OCI-LY7 (cell line): ENCODE measurements around the gene RNF157.

ENCODE experiments used
- CTCF ChIP-seq: fragments of 200-600 bp; sonication (generic); conservative IDR thresholded peaks from 2 replicates; pipeline ENCODE4 v1.5.1; 2014; ENCODE audit warnings: mild to moderate bottlenecking, antibody characterized with exemption, low read length, moderate library complexity, mixed read lengths
- EZH2phosphoT487 ChIP-seq: fragments of 200-600 bp; sonication (generic); IDR thresholded peaks from 2 replicates; pipeline ENCODE4 v1.6.1; 2018; ENCODE audit warnings: low read depth, borderline replicate concordance, mild to moderate bottlenecking, mixed run types, antibody characterized with exemption, low read length, moderate library complexity, mixed read lengths

DNA sequence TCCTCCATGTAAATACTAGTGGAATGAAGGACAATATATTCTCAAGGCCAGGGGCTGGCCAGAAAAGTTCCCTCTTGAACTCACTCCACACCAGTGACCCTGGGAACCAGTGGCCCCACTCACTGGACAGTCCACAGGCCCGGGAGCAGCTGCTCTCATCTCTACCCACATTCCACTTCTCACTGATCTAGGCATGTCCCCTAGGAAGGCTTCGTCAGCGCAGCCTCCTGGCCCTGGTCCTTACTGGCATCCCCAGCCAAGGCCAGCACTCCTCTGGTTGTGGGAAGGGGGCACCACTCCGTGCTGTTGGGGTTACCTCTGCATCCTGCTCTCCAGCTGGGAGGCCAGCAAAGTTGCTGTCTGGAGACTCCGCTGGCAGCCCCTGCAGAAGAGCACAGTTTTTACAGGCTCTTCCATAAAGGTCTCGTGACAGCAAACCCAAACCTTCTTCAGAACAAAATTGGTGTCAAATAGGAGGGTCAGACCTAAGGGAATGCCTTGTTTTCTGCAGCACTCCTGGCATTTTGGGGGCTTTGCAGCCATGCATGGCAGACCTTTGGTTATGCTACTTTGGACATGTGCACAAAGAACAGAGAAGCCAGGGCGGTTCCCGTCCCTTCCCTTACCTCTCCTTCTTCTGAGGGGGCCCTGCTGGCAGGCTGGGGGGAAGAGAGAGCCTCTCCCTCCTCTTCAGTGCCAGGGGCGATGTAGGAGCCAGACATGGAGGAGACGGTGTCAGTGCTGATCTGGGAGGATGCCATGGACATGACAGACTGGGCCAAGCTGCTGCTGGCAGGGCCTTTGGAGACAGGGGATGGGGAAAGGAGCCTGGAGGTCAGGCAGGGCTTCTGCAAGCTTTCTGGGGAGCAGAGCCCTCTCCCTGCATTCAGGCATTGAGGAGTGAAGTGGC, 85.1 kb downstream of the RNF157 start:
- TF ChIP-seq CTCF (no peak), EZH2phosphoT487 (no peak)
